GM23338 (cell line): Measurements from ENCODE around the gene TCF3. TPM values are rescaled to one million over a fixed set of nuclear protein-coding genes. Genes with fewer than 3 reads are reported as not detected.

Source experiments
- CREB1 ChIP-seq: fragments of 250-450 bp; sonication (Bioruptor Pico); IDR thresholded peaks from 2 replicates; pipeline ENCODE4 v1.5.0; 2020; ENCODE audit warnings: low read depth, mild to moderate bottlenecking, moderate library complexity
- EZH2phosphoT487 ChIP-seq: fragments of 200-600 bp; sonication (generic); IDR thresholded peaks from one replicate; pipeline ENCODE4 v1.8.1; 2018; ENCODE audit warnings: antibody characterized with exemption; ENCODE audit not compliant: unreplicated experiment
- JUNB ChIP-seq: IDR thresholded peaks from one replicate; pipeline ENCODE4 v1.6.1; 2016; ENCODE audit warnings: antibody characterized with exemption; ENCODE audit not compliant: unreplicated experiment
- POLR2AphosphoS5 ChIP-seq: IDR thresholded peaks from 2 replicates; pipeline ENCODE4 v1.6.1; 2016; ENCODE audit warnings: antibody characterized with exemption, low read depth
- ZNF331 ChIP-seq: fragments of 250-450 bp; sonication (Bioruptor Pico); IDR thresholded peaks from 2 replicates; pipeline ENCODE4 v1.5.0; 2020; ENCODE audit warnings: low read depth, mild to moderate bottlenecking, moderate library complexity
- polyA plus RNA-seq: library from polyadenylated mRNA; unstranded; fragments of >200 nt; fragmentation: Nextera tagmentation; extraction: Ambion mirVana; gene quantifications from 2 replicates; pipeline ENCODE4 v1.2.1, GENCODE V29; 2016
- total RNA-seq: library from RNA; depleted of rRNA; stranded (reverse); fragments of >200 nt; shearing (Covaris generic); gene quantifications from 2 replicates; pipeline ENCODE4 v1.2.3, GENCODE V29; 2014
- TF ChIP-seq, protein P1 (sequence below): fragments of 250-450 bp; sonication (Bioruptor Pico); IDR thresholded peaks from 2 replicates; pipeline ENCODE4 v1.5.0; 2020; ENCODE audit warnings: mild to moderate bottlenecking, moderate library complexity
- TF ChIP-seq, protein P2 (sequence below), 2 experiments: fragments of 200-600 bp in 1 of 2; sonication (generic) in 1 of 2; conservative IDR thresholded peaks; 2 replicates each; pipeline versions ENCODE4 v1.5.1 to v1.6.1; 2016 to 2017; ENCODE audit warnings: antibody characterized with exemption in 2 of 2, low read depth in 2 of 2, mild to moderate bottlenecking in 2 of 2, moderate library complexity in 1 of 2

TCF3 gene
- total and polyA plus RNA-seq, 2 experiments from 2014 or later: 166 to 383 TPM

DNA sequence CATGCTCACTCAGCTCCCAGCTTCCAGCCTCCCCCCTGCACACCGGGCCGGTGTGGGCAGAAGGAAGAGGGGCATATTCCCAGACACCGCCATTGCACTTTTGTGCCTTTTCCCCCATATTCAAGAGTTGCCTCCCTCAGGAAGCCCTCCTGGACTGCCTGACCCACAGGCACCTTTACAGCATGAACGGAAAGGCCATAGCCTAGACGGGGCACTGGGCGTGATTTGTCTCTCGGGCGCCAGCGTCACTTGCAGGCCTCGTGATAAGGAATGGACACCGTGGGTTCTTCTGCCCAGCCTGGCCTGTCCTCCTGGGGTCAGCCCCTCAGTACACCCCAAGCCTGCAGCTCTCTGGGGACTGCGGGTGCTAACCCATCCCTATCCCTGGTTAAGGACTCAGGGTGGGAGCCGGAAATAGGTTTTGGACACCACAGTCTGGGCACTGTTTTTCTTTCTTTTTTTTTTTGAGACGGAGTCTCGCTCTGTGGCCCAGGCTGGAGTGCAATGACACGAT, 46.2 kb downstream of the TCF3 start (continued):
- TF ChIP-seq, protein P1, sequence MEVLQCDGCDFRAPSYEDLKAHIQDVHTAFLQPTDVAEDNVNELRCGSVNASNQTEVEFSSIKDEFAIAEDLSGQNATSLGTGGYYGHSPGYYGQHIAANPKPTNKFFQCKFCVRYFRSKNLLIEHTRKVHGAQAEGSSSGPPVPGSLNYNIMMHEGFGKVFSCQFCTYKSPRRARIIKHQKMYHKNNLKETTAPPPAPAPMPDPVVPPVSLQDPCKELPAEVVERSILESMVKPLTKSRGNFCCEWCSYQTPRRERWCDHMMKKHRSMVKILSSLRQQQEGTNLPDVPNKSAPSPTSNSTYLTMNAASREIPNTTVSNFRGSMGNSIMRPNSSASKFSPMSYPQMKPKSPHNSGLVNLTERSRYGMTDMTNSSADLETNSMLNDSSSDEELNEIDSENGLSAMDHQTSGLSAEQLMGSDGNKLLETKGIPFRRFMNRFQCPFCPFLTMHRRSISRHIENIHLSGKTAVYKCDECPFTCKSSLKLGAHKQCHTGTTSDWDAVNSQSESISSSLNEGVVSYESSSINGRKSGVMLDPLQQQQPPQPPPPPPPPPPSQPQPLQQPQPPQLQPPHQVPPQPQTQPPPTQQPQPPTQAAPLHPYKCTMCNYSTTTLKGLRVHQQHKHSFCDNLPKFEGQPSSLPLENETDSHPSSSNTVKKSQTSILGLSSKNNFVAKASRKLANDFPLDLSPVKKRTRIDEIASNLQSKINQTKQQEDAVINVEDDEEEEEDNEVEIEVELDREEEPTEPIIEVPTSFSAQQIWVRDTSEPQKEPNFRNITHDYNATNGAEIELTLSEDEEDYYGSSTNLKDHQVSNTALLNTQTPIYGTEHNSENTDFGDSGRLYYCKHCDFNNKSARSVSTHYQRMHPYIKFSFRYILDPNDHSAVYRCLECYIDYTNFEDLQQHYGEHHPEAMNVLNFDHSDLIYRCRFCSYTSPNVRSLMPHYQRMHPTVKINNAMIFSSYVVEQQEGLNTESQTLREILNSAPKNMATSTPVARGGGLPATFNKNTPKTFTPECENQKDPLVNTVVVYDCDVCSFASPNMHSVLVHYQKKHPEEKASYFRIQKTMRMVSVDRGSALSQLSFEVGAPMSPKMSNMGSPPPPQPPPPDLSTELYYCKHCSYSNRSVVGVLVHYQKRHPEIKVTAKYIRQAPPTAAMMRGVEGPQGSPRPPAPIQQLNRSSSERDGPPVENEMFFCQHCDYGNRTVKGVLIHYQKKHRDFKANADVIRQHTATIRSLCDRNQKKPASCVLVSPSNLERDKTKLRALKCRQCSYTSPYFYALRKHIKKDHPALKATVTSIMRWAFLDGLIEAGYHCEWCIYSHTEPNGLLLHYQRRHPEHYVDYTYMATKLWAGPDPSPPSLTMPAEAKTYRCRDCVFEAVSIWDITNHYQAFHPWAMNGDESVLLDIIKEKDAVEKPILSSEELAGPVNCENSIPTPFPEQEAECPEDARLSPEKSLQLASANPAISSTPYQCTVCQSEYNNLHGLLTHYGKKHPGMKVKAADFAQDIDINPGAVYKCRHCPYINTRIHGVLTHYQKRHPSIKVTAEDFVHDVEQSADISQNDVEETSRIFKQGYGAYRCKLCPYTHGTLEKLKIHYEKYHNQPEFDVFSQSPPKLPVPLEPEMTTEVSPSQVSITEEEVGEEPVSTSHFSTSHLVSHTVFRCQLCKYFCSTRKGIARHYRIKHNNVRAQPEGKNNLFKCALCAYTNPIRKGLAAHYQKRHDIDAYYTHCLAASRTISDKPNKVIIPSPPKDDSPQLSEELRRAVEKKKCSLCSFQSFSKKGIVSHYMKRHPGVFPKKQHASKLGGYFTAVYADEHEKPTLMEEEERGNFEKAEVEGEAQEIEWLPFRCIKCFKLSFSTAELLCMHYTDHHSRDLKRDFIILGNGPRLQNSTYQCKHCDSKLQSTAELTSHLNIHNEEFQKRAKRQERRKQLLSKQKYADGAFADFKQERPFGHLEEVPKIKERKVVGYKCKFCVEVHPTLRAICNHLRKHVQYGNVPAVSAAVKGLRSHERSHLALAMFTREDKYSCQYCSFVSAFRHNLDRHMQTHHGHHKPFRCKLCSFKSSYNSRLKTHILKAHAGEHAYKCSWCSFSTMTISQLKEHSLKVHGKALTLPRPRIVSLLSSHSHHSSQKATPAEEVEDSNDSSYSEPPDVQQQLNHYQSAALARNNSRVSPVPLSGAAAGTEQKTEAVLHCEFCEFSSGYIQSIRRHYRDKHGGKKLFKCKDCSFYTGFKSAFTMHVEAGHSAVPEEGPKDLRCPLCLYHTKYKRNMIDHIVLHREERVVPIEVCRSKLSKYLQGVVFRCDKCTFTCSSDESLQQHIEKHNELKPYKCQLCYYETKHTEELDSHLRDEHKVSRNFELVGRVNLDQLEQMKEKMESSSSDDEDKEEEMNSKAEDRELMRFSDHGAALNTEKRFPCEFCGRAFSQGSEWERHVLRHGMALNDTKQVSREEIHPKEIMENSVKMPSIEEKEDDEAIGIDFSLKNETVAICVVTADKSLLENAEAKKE: no peak
- TF ChIP-seq JUNB (no peak), POLR2AphosphoS5 (no peak), ZNF331 (no peak), CREB1 (CRISPR knock-in tag) (no peak), EZH2phosphoT487 (no peak)
- TF ChIP-seq, protein P2, sequence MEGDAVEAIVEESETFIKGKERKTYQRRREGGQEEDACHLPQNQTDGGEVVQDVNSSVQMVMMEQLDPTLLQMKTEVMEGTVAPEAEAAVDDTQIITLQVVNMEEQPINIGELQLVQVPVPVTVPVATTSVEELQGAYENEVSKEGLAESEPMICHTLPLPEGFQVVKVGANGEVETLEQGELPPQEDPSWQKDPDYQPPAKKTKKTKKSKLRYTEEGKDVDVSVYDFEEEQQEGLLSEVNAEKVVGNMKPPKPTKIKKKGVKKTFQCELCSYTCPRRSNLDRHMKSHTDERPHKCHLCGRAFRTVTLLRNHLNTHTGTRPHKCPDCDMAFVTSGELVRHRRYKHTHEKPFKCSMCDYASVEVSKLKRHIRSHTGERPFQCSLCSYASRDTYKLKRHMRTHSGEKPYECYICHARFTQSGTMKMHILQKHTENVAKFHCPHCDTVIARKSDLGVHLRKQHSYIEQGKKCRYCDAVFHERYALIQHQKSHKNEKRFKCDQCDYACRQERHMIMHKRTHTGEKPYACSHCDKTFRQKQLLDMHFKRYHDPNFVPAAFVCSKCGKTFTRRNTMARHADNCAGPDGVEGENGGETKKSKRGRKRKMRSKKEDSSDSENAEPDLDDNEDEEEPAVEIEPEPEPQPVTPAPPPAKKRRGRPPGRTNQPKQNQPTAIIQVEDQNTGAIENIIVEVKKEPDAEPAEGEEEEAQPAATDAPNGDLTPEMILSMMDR (conservative IDR thresholded peaks at IDR 0.05; ENCODE audit: low read depth in 2 of 2): no peak
